Activated CD4-positive, alpha-beta T cell treated with anti-CD3 and anti-CD28 coated beads, Interleukin-2, Interleukin-6, amounts not matched to agents 100 ng/mL and 50 ng/mL, durations not matched to agents 16 hours and 8 hours (primary cell): Measurements from ENCODE around the gene ROR1.

Source experiments
- DNase-seq: peaks from one replicate; pipeline ENCODE4 v3.0.0-alpha.2; 2020

The ROR1 gene

DNA sequence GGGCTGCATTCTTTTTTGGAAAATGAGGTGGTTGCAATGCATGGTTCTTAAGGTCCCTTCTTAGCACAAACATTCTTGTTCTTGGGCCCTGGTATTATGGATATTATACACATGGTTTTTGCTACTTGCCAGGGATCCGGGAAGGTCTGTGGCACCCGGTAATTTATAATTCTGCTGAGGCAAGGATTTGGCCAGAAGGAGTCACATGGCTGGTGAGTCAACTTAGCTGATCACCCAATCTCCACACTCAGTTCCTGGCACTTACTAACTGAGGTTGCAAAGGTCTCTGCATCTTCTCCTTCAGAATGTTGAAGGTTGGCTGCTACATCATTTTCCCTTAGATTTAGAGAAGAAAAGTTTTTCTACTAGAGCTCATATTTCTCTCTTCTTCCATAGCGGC is 112.5 kb downstream of the ROR1 start:
- no peak for DNase-seq

- no peak for DNase-seq
Observed at GRCh38 chr1:63887809-63888208, 114.0 kb downstream of the ROR1 start.

DNA sequence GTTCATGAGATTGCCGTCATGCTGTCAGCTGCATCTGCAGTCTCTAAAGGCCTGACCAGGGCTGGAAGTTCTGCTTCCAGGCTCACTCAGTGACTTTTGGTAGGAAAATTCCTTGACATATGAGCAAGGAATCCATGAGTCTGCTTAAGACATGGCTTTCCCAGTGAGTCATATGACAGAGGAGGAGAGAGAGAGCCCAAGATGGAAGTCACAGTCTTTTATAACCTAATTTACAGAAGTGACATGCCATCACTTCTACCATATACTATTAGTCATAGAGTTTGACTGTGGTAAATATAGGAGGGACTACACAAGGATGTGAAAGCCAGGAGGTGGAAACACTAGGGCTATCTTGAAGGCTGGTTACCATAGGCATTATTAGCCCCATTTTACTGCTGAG is 115.2 kb downstream of the ROR1 start:
- no peak for DNase-seq

GRCh38 chr1:63890468-63890867 is 116.7 kb downstream of the ROR1 start:
- no peak for DNase-seq

DNA sequence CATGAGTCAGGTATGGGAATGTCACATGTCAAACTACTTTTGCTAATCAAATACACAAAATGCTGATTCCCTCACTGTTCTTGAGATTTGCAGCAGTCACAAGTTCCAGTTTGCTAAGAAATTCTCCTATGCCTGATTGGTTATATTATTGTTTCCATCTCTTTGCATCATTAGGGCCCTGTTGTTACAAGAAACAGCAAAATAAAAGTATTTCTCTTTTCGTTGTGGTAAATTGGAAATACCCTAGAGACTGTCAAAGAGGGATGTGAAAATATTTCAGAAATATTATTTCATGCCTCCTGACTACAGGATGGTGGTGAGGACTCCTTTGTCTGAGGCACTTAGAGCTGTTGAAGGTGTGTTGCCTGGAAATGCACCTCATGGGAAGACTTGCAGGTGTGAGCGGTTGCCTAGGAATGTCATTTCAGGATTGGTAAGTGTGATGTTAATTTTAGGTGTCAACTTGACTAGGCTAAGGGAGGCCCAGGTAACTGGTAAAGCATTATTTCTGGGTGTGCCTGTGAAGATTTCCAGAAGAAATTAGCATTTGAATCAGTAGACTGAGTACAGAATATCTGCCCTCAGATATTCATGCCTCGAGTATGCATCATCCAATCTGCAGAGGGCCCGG is 117.4 kb downstream of the ROR1 start:
- no peak for DNase-seq

DNA sequence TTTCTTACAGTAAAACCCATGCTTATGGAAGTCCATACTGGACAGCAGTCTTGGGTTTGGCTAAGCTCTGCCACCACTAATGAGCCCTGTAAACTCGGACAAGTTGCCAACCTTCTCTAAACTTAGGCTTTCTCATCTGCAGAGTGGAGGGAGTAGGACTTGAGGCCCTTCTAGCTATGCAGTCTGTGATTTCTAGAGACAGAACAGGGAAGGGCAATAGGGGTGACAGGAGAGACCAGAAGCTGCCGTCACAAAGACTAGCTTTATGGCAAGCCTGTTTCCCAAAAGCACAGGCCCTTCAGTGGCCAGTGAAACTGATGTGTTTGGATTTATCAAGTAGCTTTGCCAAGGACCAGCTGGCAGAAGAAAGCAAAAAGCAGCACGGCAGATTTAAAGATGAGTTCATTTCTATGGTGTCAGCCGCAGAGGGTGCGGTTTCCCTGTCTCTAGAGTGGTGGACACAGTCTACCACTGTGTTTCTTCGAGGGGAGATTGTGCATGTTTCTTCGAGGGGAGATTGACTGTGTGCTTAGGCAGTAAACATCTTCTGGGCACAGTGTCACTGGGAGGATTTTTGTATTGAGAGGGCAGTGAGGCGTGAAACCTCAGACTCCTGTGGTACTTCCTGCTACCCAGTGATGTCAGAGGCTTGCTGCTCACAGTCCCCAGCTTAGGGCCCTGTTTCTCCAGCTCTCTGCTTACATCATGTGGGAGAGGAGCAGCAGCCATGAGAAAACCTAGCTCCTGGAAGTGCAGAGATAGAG is 119.0 kb downstream of the ROR1 start:
- no peak for DNase-seq

GRCh38 chr1:63893976-63894375 is 120.2 kb downstream of the ROR1 start:
- DNase-seq = no peak

DNA sequence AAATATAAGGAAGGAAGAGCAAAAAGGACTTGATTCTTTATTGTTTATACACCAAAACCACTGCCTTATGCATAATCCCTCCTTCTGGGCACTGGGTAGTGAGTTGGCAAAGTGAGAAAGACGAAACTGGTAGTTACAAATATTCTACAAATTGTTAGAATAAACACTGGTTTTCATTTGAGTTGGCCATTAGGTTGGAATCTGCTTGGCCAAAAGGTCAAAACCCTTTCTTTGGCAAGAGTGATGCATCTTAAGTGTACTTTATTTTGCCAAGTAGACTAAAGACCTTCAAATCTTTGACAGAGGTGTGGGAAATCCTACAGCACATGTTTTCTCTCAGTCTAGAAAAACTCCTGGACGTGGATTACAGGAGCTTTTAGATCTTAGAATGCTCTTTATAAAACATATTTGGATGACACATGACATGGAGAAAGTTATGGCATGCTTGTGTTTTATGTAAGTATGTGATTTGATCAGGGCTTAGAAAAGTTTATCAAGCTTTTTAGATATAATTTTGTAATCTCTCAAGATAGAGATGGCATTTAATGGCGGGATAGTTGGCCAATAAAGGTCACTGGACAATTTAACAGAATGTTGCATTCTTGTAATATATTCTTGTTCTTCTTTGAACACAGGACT is 120.9 kb downstream of the ROR1 start:
- DNase-seq = no peak

DNA sequence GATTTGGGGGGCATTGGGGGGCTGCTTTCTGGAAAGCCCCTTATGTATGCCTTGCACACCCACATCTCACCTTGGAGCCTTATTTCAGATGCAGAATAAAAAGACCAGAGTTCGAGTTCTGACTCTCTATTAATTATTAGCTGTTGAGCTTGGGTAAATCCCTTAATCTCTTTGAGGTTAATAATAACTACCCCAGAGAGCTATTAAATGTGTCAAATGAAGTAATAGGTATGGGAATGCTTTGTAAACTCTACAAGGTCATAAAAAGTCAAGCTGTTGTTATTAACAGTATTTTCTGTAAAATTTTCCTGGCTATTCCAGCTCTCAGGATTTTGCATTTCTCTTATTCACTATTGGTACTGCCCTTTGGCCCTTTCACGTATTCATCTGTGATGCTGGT is 122.9 kb downstream of the ROR1 start:
- DNase-seq = no peak

GRCh38 chr1:63898428-63899196 is 124.8 kb downstream of the ROR1 start:
- no peak for DNase-seq

- DNase-seq = no peak
Observed at GRCh38 chr1:63901094-63901493, 127.3 kb downstream of the ROR1 start.

- no peak for DNase-seq
Observed at GRCh38 chr1:63902844-63903589, 129.2 kb downstream of the ROR1 start.

DNA sequence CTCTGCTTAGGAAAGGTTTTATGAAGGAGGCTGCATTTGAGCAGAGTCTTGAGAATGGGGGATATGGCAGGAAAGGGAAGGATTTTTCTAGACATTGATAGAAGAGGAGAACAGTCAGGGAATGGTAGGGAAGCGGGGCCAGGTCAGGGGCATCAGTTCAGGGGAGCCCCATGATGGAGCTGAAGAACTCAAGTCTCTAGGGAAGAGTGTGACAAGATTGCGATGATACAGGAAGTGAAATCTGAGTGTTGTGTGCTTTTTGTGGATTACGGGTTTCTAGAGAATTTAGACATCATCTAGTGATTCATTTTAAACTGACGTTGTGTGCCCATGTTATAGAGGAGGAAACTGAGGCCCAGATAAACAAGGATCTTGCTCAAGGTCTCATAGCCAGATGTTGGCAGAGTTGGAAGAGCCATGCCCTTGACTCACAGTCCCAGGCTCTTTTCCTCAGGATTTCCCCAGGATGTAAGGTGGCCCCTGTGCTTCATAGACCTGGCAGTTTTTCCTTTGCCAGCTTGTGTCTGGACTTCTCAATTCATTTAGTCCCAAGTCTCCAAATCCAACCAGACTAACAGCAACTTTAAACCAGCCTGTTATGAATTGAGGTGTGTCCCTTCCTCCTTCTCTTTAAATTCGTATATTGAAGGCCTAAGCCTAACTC is 130.3 kb downstream of the ROR1 start:
- DNase-seq = no peak

GRCh38 chr1:63904826-63905225 is 131.0 kb downstream of the ROR1 start:
- DNase-seq = no peak

DNA sequence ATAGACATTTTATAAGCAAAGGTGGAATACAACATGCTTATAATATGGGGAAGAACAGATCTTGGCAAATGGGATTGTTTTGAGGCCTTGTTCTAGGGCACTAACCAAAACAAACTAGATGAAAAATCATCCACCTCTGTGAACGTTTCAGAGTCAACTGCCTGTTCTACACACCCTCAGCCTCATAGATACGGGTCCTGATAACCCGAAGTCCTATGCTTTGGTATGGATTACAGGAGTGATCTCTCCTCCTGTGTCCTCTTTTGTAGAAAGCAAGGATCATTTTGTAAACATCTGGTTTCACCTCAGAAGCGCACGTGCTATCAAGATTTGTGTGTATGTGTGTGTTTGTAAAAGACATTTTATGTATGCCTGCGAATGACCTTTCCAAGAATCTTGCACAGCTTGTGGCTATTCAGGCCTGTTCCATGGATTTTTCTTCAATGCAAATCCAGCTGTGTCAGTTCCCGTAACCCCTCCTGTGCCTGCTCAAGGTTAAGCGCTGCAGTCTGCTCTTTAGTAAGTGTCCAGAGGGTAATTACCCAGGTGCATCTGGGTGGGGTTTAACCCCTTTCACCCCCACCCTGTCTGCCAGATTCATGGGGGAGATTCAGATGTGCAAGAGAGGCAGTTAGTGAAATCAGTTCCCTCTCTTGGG is 132.4 kb downstream of the ROR1 start:
- no peak for DNase-seq

DNA sequence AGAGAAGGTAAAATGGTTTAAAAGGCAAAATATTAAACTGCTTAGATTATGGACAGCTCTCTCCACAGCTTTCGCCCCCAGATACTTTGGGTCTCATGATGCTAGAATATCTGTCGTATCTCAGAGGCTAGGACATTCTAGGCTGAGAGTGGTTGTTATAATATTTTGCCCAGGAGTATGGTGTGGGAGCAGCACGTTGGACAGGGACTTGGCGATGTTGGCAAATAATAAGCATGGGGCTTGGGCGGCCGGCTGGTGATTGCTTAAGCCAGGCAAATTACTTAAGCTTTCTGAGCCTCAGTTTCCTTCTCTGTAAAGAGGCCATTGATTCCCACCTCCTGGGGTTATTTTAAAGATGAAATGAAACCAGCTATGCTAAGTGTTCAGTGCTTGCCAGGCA is 133.2 kb downstream of the ROR1 start:
- DNase-seq = no peak

DNA sequence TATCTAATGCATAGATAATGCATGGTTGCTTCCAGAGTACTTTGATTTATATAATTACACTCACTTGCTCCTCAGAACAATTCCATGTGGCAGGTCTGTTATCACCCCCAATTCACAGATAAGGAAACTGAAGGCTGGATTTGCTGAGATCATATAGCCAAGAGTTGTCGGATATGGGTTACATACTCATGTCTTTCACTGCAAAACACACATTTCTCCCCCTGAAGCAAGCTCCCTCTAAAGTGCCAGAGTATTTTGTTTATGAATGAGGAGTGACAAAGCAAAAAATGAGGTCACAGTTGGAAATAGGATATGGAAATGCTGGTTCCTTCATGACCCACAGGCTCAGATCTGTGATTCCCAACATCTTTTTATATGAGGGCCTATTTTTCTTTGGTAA is 134.2 kb downstream of the ROR1 start:
- DNase-seq = no peak

GRCh38 chr1:63909526-63909925 is 135.7 kb downstream of the ROR1 start:
- DNase-seq = no peak

DNA sequence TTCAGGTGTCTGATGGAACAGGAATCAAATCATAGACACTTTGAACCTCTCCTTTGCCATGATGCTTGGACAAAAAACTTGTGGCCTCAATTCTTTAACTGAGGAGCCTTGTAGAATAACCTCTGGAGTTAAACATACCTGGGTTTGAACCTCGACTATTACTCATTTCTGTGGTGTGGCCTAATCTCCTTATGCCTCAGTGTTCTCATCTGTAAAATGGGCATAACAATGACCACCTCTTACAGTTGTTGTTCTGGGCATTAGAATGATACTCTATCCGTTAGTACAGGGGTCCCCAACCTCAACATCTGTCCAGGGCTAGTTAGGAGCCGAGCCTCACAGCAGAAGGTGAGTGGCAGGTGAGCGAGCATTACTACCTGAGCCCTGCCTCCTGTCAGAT is 137.2 kb downstream of the ROR1 start:
- DNase-seq = no peak

GRCh38 chr1:63912643-63913042 is 138.8 kb downstream of the ROR1 start:
- DNase-seq = no peak

GRCh38 chr1:63913533-63913932 is 139.7 kb downstream of the ROR1 start:
- DNase-seq = no peak

DNA sequence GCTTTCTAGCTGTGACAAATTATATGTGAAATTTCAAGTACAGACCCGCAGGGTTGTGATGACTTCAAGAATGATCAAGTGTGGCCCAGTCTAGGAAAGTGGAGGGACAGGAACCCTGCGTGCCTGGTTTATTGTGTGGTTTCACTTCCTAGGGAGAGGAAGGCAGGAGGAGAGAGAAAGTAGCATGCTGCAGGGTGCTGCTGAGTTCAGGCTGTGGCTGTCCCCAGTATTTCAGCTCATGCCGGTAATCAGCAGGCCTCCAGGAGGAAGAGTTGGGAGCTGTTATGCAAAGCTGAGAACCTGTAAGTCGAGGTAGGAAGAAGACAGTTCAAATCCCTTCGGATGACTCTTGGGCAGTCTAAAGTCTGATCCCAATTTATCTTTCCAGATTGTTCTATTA is 140.4 kb downstream of the ROR1 start:
- DNase-seq = no peak
